Measurements from ENCODE around the gene GNG13. TPM values are rescaled to one million over a fixed set of nuclear protein-coding genes. Genes with fewer than 3 reads are reported as not detected.

GNG13 gene
- total and polyA plus RNA-seq, 2 of the 4 experiments (the other 2 are of a cell fraction), result not detected

DNA sequence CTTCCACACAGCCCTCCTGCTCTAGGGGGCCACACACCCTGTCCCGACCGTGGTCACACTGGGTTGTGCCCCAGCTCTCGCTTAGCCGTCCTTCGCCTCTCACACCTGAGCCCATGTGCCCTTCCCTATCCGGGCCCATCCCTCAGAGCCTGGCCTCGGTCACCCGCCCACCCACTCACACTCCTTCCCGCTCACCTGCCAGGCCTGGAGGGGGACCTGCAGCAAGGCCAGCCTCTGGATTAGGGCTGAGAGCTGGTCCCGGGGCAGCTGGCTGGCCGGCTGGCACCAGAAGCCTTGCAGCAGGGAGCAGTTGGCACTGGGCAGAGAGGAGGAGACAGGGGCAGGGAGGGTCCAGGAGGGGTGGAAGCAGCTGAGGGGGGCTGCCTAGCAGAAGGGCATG lies 22.1 kb downstream of the GNG13 start:
- no TSS peak for BruUV-seq (replicated peaks)

More for the DNA sequence above, 22.1 kb downstream of the GNG13 start:
- no peaks in the 10 kb centered on the region for H3K79me1 ChIP-seq (ENCODE audit: low read depth in 1 of 2, low read length in 2 of 2)
- no peak overlapping the region for H4K8ac ChIP-seq (ENCODE audit: low read depth in 2 of 2, low read length in 2 of 2)
- peaks cover 1% of the 10 kb centered on the region; the same call in 1 of the 2 replicates for H3K4me1 ChIP-seq (ENCODE audit: control insufficient read depth, insufficient read depth, low read length)
- H3K18ac ChIP-seq (ENCODE audit: low read depth, low read length), result no peak overlapping the region
- no peak overlapping the region for H4K91ac ChIP-seq (ENCODE audit: insufficient read depth, low read depth, low read length)
- intact Hi-C loops (cut with micrococcal nuclease) (no loop called here), dilution Hi-C loops (cut with HindIII; ENCODE audit: low sequenced_read_pairs, unreplicated experiment) (no loop called here), in situ Hi-C loops (cut with MboI; ENCODE audit: low sequenced_read_pairs) (no loop called here)
- no peak overlapping the region for H3K4ac ChIP-seq (ENCODE audit: low read depth, low read length)
- ChIA-PET POLR2A (ENCODE audit: unreplicated experiment) (no interaction called here), CTCF (no interaction called here)
- ATAC-seq (ENCODE audit: low read depth) (no peak), DNase-seq (no peak)
- H3K4me3 ChIP-seq (ENCODE audit: insufficient read depth, low read depth, low read length), result no peak overlapping the region
- WGBS, 2 experiments (ENCODE audit: extremely low coverage in 2 of 2, insufficient read length in 1 of 2), result 100% methylated on average over 3 of the region's 11 CpGs; no CpG with 5 or more reads in 1 of the 2 experiments
- peaks cover 9% of the 10 kb centered on the region; the same call in 1 of the 2 replicates for H3K27me3 ChIP-seq (ENCODE audit: control insufficient read depth, insufficient read depth, low read length)
- no peak overlapping the region for H3K14ac ChIP-seq (replicated peaks; ENCODE audit: low read depth, low read length)
- no peak overlapping the region for H3K56ac ChIP-seq (ENCODE audit: extremely low read depth, insufficient read depth, low read length)
- no peak overlapping the region for H2AK9ac ChIP-seq (replicated peaks; ENCODE audit: low read depth, low read length, poor library complexity)
- H2AK5ac ChIP-seq (ENCODE audit: low read depth, low read length), result no peak overlapping the region
- H3K23ac ChIP-seq (ENCODE audit: low read depth, low read length), result no peak overlapping the region
- TF ChIP-seq RCOR1 (IDR thresholded peaks at IDR 0.05; ENCODE audit: insufficient replicate concordance, low read length), result no peak
- TF ChIP-seq SMC3 (IDR thresholded peaks at IDR 0.05; ENCODE audit: low read depth, low read length), result no peak
- no peak for TF ChIP-seq CHD1 (IDR thresholded peaks at IDR 0.05; ENCODE audit: low read depth, low read length)
- TF ChIP-seq MAZ (IDR thresholded peaks at IDR 0.05; ENCODE audit: borderline replicate concordance, low read depth, low read length), result no peak
- TF ChIP-seq, protein P1, sequence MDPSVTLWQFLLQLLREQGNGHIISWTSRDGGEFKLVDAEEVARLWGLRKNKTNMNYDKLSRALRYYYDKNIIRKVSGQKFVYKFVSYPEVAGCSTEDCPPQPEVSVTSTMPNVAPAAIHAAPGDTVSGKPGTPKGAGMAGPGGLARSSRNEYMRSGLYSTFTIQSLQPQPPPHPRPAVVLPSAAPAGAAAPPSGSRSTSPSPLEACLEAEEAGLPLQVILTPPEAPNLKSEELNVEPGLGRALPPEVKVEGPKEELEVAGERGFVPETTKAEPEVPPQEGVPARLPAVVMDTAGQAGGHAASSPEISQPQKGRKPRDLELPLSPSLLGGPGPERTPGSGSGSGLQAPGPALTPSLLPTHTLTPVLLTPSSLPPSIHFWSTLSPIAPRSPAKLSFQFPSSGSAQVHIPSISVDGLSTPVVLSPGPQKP (IDR thresholded peaks at IDR 0.05; ENCODE audit: borderline replicate concordance, low read depth, low read length), result no peak
- H2BK20ac ChIP-seq (ENCODE audit: low read depth, low read length), result no peak overlapping the region
- no peak overlapping the region for H2AFZ ChIP-seq (replicated peaks; ENCODE audit: low read length, poor library complexity)
- no peaks in the 10 kb centered on the region for H4K20me1 ChIP-seq (ENCODE audit: insufficient read depth, low read length)
- H2BK120ac ChIP-seq (ENCODE audit: low read depth, low read length), result no peak overlapping the region
- H2BK15ac ChIP-seq (ENCODE audit: low read depth, low read length), result no peak overlapping the region
- no peak overlapping the region for H3K4me2 ChIP-seq (ENCODE audit: low read depth, low read length)
- H3K36me3 ChIP-seq (ENCODE audit: control insufficient read depth, insufficient read depth, low read length), result no peaks in the 10 kb centered on the region
- H3K9me1 ChIP-seq (ENCODE audit: insufficient read depth, low read length), result no peaks in the 10 kb centered on the region
- no peak overlapping the region for H2BK5ac ChIP-seq (ENCODE audit: low read depth, low read length, poor library complexity, severe bottlenecking)
- H3K9me3 ChIP-seq (ENCODE audit: control insufficient read depth, insufficient read depth, low read length), result no peaks in the 10 kb centered on the region
- no peak overlapping the region for H4K5ac ChIP-seq (ENCODE audit: low read depth, low read length)
- H3K27ac ChIP-seq (ENCODE audit: insufficient read depth, low read length), result no peak overlapping the region
- H3K9ac ChIP-seq (ENCODE audit: low read depth, low read length), result no peak overlapping the region

All from IMR-90 (cell line).